ENCODE results near the gene FOXO6. TPM values are rescaled to one million over a fixed set of nuclear protein-coding genes. Genes with fewer than 3 reads are reported as not detected.

FOXO6 gene
- total RNA-seq, 1 experiment from 2014 or later: 5.4 TPM

DNA sequence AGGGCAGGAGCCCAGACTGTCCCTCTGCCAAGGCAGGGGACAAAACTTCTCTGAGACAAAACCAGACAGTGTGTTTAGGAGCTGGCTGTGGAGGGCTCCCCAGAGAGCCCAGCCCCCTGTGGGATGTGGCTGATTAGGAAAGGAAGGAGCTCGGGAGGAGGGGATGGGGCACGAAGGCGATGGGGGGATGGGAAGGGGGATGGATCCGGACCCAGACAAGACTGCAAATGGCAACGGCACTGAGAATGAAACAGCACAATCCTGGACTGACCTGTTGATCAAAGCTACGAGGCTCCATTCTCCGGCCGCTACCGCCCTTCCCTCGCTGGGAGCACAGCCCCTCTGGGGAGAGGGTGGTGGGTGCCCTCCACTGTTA, 33.1 kb downstream of the FOXO6 start:
- H3K4me1 Mint-ChIP-seq: peaks cover 55% of the 10 kb centered on the region

More for the DNA sequence above, 33.1 kb downstream of the FOXO6 start:
- Mint-ChIP-seq H3K36me3 (no peaks in the 10 kb centered on the region), H3K27me3 (ENCODE audit: low read depth) (no peaks in the 10 kb centered on the region; the same call in none of the 2 replicates), H3K27ac (no peak overlapping the region), H3K9me3 (no peaks in the 10 kb centered on the region), H3K4me3 (peak overlapping the region; percentile 49)
- TF ChIP-seq ZNF121 (CRISPR knock-in tag; IDR thresholded peaks at IDR 0.05): no peak
- no peak for TF ChIP-seq CREB1 (CRISPR knock-in tag; IDR thresholded peaks at IDR 0.05)
- TF ChIP-seq, protein P1, sequence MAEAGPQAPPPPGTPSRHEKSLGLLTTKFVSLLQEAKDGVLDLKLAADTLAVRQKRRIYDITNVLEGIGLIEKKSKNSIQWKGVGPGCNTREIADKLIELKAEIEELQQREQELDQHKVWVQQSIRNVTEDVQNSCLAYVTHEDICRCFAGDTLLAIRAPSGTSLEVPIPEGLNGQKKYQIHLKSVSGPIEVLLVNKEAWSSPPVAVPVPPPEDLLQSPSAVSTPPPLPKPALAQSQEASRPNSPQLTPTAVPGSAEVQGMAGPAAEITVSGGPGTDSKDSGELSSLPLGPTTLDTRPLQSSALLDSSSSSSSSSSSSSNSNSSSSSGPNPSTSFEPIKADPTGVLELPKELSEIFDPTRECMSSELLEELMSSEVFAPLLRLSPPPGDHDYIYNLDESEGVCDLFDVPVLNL (CRISPR knock-in tag; IDR thresholded peaks at IDR 0.05; ENCODE audit: borderline replicate concordance, low read depth): no peak
- no peak for TF ChIP-seq MYBL2 (CRISPR knock-in tag; IDR thresholded peaks at IDR 0.05)
- TF ChIP-seq TCF7 (CRISPR knock-in tag; IDR thresholded peaks at IDR 0.05; ENCODE audit: low read depth): no peak
- TF ChIP-seq, protein P2, sequence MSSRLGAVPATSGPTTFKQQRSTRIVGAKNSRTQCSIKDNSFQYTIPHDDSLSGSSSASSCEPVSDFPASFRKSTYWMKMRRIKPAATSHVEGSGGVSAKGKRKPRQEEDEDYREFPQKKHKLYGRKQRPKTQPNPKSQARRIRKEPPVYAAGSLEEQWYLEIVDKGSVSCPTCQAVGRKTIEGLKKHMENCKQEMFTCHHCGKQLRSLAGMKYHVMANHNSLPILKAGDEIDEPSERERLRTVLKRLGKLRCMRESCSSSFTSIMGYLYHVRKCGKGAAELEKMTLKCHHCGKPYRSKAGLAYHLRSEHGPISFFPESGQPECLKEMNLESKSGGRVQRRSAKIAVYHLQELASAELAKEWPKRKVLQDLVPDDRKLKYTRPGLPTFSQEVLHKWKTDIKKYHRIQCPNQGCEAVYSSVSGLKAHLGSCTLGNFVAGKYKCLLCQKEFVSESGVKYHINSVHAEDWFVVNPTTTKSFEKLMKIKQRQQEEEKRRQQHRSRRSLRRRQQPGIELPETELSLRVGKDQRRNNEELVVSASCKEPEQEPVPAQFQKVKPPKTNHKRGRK (CRISPR knock-in tag; IDR thresholded peaks at IDR 0.05; ENCODE audit: borderline replicate concordance): no peak
- TF ChIP-seq, protein P3, sequence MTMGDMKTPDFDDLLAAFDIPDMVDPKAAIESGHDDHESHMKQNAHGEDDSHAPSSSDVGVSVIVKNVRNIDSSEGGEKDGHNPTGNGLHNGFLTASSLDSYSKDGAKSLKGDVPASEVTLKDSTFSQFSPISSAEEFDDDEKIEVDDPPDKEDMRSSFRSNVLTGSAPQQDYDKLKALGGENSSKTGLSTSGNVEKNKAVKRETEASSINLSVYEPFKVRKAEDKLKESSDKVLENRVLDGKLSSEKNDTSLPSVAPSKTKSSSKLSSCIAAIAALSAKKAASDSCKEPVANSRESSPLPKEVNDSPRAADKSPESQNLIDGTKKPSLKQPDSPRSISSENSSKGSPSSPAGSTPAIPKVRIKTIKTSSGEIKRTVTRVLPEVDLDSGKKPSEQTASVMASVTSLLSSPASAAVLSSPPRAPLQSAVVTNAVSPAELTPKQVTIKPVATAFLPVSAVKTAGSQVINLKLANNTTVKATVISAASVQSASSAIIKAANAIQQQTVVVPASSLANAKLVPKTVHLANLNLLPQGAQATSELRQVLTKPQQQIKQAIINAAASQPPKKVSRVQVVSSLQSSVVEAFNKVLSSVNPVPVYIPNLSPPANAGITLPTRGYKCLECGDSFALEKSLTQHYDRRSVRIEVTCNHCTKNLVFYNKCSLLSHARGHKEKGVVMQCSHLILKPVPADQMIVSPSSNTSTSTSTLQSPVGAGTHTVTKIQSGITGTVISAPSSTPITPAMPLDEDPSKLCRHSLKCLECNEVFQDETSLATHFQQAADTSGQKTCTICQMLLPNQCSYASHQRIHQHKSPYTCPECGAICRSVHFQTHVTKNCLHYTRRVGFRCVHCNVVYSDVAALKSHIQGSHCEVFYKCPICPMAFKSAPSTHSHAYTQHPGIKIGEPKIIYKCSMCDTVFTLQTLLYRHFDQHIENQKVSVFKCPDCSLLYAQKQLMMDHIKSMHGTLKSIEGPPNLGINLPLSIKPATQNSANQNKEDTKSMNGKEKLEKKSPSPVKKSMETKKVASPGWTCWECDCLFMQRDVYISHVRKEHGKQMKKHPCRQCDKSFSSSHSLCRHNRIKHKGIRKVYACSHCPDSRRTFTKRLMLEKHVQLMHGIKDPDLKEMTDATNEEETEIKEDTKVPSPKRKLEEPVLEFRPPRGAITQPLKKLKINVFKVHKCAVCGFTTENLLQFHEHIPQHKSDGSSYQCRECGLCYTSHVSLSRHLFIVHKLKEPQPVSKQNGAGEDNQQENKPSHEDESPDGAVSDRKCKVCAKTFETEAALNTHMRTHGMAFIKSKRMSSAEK (CRISPR knock-in tag; IDR thresholded peaks at IDR 0.05; ENCODE audit: borderline replicate concordance): no peak
- no peak for TF ChIP-seq CREM (CRISPR knock-in tag; IDR thresholded peaks at IDR 0.05)
- TF ChIP-seq RELA (CRISPR knock-in tag; IDR thresholded peaks at IDR 0.05; ENCODE audit: borderline replicate concordance): no peak
- TF ChIP-seq, protein P4, sequence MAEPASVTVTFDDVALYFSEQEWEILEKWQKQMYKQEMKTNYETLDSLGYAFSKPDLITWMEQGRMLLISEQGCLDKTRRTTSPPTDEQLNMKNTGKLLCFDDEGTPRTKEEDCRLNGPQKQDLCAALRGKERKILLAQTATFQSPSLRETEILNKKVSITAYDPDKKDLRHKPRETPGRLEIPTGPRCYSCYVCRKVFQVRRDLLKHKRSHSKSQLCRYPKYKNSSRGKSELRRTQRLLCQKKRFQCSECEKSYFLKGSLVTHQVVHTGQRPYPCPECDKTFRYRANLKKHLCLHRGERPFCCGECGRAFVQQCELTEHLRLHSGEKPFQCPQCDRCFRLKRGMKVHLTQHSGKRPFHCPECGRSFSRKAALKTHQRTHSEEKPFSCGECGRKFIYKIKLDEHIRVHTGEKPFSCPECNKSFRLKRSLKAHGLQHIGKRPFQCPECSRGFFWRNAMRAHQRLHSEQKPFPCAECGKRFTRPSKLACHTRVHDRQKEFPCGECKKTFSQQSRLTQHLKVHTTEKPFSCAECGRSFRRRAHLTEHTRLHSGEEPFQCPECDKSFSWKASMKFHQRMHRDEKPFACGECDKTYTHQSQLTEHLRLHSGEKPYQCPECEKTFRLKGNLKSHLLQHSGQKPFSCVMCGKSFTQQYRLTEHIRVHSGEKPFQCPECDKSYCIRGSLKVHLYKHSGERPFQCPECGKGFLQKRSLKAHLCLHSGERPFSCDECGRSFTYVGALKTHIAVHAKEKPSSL (CRISPR knock-in tag; conservative IDR thresholded peaks at IDR 0.05): no peak
- no peak for TF ChIP-seq ZNF232 (CRISPR knock-in tag; IDR thresholded peaks at IDR 0.05)
- TF ChIP-seq, protein P5, sequence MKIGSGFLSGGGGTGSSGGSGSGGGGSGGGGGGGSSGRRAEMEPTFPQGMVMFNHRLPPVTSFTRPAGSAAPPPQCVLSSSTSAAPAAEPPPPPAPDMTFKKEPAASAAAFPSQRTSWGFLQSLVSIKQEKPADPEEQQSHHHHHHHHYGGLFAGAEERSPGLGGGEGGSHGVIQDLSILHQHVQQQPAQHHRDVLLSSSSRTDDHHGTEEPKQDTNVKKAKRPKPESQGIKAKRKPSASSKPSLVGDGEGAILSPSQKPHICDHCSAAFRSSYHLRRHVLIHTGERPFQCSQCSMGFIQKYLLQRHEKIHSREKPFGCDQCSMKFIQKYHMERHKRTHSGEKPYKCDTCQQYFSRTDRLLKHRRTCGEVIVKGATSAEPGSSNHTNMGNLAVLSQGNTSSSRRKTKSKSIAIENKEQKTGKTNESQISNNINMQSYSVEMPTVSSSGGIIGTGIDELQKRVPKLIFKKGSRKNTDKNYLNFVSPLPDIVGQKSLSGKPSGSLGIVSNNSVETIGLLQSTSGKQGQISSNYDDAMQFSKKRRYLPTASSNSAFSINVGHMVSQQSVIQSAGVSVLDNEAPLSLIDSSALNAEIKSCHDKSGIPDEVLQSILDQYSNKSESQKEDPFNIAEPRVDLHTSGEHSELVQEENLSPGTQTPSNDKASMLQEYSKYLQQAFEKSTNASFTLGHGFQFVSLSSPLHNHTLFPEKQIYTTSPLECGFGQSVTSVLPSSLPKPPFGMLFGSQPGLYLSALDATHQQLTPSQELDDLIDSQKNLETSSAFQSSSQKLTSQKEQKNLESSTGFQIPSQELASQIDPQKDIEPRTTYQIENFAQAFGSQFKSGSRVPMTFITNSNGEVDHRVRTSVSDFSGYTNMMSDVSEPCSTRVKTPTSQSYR (CRISPR knock-in tag; IDR thresholded peaks at IDR 0.05): no peak
- no peak for TF ChIP-seq FOXP1 (CRISPR knock-in tag; IDR thresholded peaks at IDR 0.05; ENCODE audit: borderline replicate concordance)
- no peak for TF ChIP-seq FOXK1 (CRISPR knock-in tag; IDR thresholded peaks at IDR 0.05)
- TF ChIP-seq PRRX2 (CRISPR knock-in tag; IDR thresholded peaks at IDR 0.05): no peak
- TF ChIP-seq, protein P6, sequence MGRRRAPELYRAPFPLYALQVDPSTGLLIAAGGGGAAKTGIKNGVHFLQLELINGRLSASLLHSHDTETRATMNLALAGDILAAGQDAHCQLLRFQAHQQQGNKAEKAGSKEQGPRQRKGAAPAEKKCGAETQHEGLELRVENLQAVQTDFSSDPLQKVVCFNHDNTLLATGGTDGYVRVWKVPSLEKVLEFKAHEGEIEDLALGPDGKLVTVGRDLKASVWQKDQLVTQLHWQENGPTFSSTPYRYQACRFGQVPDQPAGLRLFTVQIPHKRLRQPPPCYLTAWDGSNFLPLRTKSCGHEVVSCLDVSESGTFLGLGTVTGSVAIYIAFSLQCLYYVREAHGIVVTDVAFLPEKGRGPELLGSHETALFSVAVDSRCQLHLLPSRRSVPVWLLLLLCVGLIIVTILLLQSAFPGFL (CRISPR knock-in tag; IDR thresholded peaks at IDR 0.05; ENCODE audit: borderline replicate concordance): no peak
- no peak for TF ChIP-seq ZNF263 (CRISPR knock-in tag; IDR thresholded peaks at IDR 0.05; ENCODE audit: low read depth)
- no peak; the same call in 1 of the 2 replicates for ATAC-seq
- ChIA-PET CTCF (interaction anchor here (0.8 to 5.2 kb wide), 31 partner anchors 8 to 180 kb away, joined by 3 to 106 read pairs (median 8); partner anchors contain the start of gene FOXO6), POLR2A (interaction anchor here (1.0 to 1.4 kb wide), 4 partner anchors 12 to 74 kb away, joined by 3 to 9 read pairs (median 5); partner anchors contain the start of gene FOXO6)
- no peak for DNase-seq (ENCODE audit: low spot score)
